ENCODE measurements around the gene VPS11.
"Not testable (repeated sequence)": the region's sequence is repeated elsewhere in the genome, so short reads cannot be mapped to it uniquely, and the experiment has no call there.

- TF ChIP-seq CTCF, EZH2 (IDR thresholded peaks at IDR 0.05): not testable (repeated sequence)
Observed at GRCh38 chr11:119059128-119059527, 8.5 kb upstream of the VPS11 start.

All from neural progenitor cell (in vitro differentiated cells).